ENCODE measurements around the gene HES2.
"Not testable (repeated sequence)": the region's sequence is repeated elsewhere in the genome, so short reads cannot be mapped to it uniquely, and the experiment has no call there.

HES2 gene

DNA sequence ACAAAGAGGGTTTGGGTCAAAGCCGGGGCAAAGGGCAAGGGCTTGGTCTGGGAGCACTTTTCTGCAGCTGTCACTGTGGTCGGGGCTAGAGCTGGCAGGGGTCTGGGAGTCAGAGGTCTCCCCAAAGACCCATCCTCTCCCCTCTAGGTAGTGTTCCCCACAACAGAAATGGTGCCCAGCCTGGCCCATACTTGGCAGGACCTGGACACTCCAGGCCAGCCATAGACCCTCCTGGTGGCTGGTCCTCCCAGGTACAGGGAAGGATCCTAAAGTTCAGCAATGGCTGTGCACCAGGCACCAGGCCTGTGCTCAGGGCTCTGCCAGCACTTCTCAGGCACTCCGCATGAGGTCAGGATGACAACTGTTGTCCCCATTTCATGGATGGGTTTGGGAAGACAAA lies 15.8 kb upstream of the HES2 start:
- no peak for DNase-seq
- Mint-ChIP-seq H3K9me3 (no peaks in the 10 kb centered on the region), H3K36me3 (no peaks in the 10 kb centered on the region), H3K4me1 (peaks cover 12 to 18% of the 10 kb centered on the region in 2 donors), H3K27me3 (peaks cover 41 to 54% of the 10 kb centered on the region in 2 donors), H3K27ac (no peak overlapping the region), H3K4me3 (no peak overlapping the region)
- ATAC-seq (replicated peaks) = no peak

DNA sequence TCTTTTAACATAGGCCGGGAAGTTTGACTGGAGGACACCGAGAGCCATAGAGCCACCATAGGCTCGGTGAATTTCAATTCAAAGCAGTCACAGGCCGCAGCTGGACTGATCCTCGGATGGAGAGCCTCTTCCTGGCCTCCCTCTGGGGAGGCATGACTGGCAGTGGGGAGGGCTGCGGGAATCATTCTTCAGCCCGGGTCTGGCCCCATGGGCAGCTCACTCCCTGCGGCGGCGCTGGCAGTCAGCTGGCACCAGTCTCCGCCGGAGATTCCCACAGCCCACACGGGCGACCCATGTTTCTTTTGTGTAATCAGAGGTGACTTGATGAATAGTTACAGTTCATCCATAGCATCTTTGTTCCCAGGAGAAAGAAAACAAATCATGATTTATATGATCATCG lies 15.4 kb upstream of the HES2 start:
- DNase-seq (no peak), ATAC-seq (replicated peaks) (no peak)
- Mint-ChIP-seq H3K27me3 (peaks cover 46 to 58% of the 10 kb centered on the region in 2 donors), H3K9me3 (no peaks in the 10 kb centered on the region), H3K4me1 (peaks cover 13 to 18% of the 10 kb centered on the region in 2 donors), H3K27ac (no peak overlapping the region), H3K36me3 (no peaks in the 10 kb centered on the region), H3K4me3 (no peak overlapping the region)

DNA sequence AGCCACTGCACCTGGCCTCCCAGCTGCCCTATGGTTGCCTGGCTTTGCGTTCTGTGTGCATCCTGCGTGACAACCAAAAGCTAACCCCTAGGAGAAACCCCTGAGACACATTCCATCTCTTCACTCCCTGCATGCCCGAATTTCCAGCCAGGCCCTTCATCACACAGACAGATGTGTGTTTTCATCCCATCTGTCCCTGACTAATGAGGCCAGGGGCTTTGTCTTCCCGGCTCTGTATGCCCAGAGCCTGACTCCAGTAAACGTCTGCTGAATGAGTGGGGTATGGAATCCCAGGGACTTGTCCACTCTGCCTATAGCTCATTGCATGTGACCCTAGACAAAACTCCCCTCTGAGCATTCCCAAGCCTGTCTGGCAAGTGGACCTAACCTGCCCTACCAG lies 14.5 kb upstream of the HES2 start:
- no peak for DNase-seq
- no peak overlapping the region for H3K4me3 Mint-ChIP-seq
- H3K36me3 Mint-ChIP-seq = no peaks in the 10 kb centered on the region
- no peak for ATAC-seq (replicated peaks)
- H3K27me3 Mint-ChIP-seq = peaks cover 46 to 58% of the 10 kb centered on the region in 2 donors
- H3K27ac Mint-ChIP-seq = no peak overlapping the region
- peaks cover 9 to 10% of the 10 kb centered on the region in 2 donors for H3K4me1 Mint-ChIP-seq
- H3K9me3 Mint-ChIP-seq = no peaks in the 10 kb centered on the region

DNA sequence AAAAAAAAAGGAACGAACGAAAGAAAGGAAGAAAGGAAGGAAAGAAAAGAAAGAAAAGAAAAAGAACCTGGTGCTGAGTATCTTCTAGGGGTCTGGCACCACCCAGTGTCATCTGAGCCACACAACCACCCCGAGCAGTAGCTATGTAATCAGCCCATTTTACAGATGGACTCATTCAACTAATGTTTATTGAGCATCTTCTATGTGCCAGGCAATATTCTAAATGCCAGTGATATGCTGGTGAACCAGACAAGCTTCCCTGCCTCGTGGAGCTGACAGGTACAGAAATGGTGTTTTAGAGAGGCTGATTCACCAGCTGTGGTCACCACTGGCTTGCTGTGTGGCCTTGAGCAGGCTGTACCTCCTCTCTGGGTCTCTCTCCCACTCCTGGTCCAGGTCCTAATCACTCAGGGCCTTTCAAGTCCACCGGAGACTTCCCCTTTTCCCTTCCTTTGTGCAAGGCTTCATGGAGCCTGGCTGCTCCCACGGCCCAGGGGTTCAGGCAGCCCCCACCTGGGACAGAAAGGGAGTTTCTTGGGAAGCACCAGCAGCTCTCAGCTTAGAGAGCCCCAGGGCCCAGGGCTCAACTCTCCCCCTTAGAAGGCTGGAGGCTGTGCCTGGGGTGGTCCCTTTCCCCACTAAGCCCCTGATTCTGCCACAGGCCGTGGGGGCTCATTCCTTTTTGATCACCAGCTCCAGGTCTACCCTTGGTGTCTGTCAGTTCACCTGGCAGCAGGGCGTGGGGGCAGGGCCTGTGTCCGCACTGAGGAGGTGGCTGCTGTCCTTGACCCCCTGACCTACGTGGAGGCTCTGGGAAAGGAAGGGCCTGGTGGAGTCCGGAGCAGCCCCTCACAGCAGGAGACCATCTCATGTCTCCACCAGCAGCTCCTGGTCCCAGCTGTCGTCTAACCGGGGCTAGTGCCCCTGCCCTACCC lies 12.2 kb upstream of the HES2 start:
- peak in 1 of 2 donors; percentile 13 for ATAC-seq (replicated peaks)

DNA sequence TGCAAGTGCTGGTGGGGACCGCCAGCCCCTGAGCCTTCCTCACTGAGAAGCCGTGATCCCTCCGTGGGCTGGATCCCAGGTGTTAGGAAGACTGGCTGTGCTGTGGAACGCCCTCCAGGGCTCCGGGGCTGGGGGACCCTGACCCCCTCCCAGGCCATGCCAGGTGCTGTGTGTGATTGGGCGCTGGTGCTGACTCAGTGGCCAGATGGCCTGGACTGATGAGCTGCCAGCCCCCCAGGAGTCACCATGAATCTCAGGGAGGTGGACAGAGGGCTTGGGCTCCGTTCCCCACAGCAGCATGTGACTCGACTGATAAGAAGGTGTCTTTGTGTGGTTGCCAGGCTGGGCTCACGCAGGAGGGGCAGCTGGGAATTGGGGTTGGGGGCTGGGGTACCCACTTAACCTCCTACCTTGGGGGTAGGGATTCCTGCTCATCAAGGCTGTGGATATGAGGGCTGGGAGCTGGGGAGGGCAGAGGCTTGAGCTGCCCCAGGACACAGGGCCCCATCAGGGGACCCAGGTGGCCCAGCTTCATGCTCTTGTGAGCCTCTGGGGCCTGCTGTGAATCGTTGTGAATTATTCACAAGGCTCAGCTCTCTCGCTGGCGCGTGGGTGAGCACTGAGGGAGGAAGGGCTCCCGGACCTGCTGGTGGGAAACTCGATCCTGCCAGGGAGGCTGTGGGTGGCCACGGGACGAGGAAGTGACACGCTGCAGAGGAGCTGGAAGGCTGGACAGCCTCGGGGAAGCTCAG lies 10.1 kb upstream of the HES2 start:
- peaks cover 42 to 67% of the 10 kb centered on the region in 2 donors for H3K27me3 Mint-ChIP-seq
- ATAC-seq (replicated peaks); DNase-seq; H3K27ac Mint-ChIP-seq; H3K36me3 Mint-ChIP-seq; H3K9me3 Mint-ChIP-seq; H3K4me3 Mint-ChIP-seq; H3K4me1 Mint-ChIP-seq: not testable (repeated sequence)

More for the DNA sequence above, 12.2 kb upstream of the HES2 start:
- H3K27me3 Mint-ChIP-seq = peaks cover 37 to 57% of the 10 kb centered on the region in 2 donors
- H3K4me3 Mint-ChIP-seq, H3K36me3 Mint-ChIP-seq, H3K9me3 Mint-ChIP-seq, H3K27ac Mint-ChIP-seq, DNase-seq, H3K4me1 Mint-ChIP-seq: not testable (repeated sequence)

DNA sequence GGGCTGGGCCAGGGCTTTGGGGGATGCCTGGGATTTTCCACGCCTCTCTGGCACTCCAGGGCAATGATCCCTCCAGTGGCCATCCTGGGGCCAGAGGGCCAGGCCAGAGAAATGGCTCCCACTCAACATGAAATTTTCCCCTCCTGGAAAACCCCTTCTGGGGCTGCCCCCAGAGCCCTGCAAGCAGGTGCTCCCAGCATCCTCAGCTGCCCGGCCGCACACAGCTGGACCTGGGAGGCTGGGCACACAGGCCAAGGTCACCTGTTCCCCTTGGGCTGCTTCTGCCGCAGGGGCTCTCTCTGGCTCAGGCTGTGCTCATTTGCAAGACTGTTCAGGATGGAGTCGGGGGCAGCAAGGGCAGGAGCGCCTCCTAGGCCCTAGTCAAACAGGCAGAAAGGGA lies 8.7 kb upstream of the HES2 start:
- not testable (repeated sequence) for H3K27ac Mint-ChIP-seq, H3K36me3 Mint-ChIP-seq, H3K4me3 Mint-ChIP-seq, H3K9me3 Mint-ChIP-seq, DNase-seq
- peaks cover 38 to 64% of the 10 kb centered on the region in 2 donors for H3K27me3 Mint-ChIP-seq
- H3K4me1 Mint-ChIP-seq = peaks cover 10 to 11% of the 10 kb centered on the region in 2 donors
- ATAC-seq (replicated peaks) = peak in 1 of 2 donors; percentile 24

DNA sequence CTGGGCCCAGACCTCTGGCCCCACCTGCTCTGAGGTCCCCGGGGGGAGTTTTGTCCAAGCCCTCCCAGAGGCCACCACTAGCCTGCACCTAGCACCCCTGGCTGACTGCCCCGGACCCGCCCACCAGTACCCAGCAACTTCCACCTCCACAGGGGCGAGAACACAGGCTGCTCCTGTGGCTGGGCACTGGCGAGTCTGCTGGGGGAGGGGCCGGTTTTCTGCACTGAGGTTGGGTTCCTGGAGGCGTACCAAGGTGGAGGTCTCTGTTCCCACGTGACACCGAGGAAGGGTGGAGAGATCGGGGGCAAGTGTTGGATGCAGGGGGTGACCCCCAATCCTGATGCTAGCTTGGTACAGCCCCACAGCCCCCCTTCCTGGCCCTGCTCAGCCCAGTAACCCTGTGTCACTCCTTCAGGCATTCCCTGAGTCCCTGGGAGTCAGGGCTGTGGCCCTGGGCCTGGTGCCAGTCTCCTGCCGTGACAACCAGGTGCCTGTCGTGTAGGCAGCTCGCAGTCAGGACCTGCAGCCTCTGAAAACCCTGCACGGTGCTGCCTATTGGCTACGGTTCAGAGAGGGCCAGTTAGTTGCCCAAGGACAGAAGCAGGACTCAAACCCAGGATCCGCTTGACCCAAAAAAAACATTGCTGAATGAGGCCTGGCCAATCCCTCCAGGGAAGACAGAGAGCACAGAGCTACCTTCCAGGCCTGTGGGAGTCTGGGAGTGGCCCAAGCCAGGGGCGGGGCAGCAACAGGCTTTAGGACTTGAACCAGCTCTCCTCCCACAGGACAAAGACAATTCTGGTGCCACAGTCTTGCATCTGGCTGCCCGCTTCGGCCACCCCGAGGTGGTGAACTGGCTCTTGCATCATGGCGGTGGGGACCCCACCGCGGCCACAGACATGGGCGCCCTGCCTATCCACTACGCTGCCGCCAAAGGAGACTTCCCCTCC lies 8.0 kb upstream of the HES2 start:
- no peak for ATAC-seq (replicated peaks)
- H3K27ac Mint-ChIP-seq = no peak overlapping the region
- H3K9me3 Mint-ChIP-seq = no peaks in the 10 kb centered on the region
- no peaks in the 10 kb centered on the region for H3K36me3 Mint-ChIP-seq
- no peak overlapping the region for H3K4me3 Mint-ChIP-seq
- H3K4me1 Mint-ChIP-seq = peaks cover 10 to 13% of the 10 kb centered on the region in 2 donors
- DNase-seq = no peak
- peaks cover 38 to 71% of the 10 kb centered on the region in 2 donors for H3K27me3 Mint-ChIP-seq

DNA sequence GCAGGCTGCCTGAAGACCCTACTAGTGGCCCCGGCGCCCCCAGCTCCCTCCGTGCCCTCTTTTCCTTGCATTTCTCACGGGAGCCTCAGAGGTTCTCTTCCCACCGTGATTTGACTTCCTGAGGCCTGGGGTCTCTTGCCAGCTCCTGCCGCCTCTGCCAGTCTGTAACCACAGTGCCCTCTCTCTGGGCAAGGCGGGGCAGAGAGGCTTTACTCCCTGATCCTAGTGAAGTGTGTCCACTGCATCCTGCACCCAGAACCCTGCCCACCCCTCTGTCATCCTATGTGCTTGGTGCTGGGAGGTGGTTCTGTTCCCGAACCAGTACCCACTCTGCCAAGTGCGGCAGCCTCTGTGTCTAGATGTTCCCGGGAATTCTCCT lies 7.2 kb upstream of the HES2 start:
- Mint-ChIP-seq H3K36me3 (no peaks in the 10 kb centered on the region), H3K27me3 (peaks cover 42 to 77% of the 10 kb centered on the region in 2 donors), H3K9me3 (no peaks in the 10 kb centered on the region), H3K4me1 (peaks cover 10 to 13% of the 10 kb centered on the region in 2 donors), H3K27ac (no peak overlapping the region), H3K4me3 (no peak overlapping the region)
- DNase-seq (no peak), ATAC-seq (replicated peaks) (no peak)

DNA sequence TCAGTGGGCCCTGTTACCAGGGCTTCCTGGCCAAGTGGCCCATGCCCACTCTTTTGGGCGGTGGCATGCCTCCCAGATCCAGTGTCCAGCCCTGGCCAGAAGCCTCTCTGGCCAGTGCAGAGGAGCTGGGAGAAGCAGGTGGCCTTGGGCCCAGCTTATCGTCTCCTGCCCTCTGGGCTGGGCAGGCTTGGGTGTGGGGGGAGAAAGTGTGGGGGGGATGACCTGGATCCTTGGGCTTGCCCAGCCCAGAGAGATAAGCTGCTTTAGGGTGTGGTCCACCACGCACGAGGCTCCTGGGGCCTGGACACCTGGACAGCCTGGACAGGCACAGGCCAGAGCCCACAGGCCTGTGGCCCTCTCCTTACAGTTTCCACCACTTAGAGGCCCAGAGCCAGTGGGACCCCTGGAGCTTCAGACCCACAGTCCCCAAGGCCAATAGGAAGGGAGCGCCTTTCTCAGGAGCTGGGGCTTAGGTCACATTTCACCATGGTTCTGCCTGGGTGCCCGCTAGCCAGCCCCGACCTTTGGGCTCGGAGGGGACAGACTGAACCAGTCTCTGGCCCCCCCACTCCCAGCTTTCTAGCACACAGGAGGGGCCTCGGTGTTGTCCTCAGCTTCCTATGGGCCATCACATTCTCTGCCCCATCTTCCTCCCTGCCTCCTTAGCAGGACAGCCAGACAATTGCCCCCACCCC lies 6.7 kb upstream of the HES2 start:
- DNase-seq (no peak), ATAC-seq (replicated peaks) (no peak)
- no peaks in the 10 kb centered on the region for H3K36me3 Mint-ChIP-seq
- H3K4me3 Mint-ChIP-seq = no peak overlapping the region
- H3K9me3 Mint-ChIP-seq = no peaks in the 10 kb centered on the region
- peaks cover 47 to 83% of the 10 kb centered on the region in 2 donors for H3K27me3 Mint-ChIP-seq
- peaks cover 10 to 13% of the 10 kb centered on the region in 2 donors for H3K4me1 Mint-ChIP-seq
- H3K27ac Mint-ChIP-seq = no peak overlapping the region

DNA sequence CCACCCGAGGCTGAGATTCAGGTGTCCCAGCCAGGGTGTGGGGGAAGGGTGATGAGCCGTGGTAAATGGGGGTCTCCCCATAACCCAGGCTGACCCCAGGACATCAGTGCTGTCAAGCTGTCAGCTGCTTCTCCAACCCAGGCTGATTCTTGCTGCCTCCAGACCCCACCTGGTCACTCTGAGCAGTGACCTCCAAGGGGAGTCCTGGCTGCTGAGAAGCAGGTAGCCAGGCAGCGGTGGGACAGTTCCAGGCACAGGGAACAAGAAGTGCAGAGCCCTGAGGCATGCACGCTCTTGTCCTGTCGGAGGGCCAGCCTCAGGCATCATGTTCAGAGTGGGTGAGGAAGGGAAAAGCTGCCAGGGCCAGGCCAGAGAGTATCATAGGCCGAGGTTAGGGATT lies 5.9 kb upstream of the HES2 start:
- peaks cover 10 to 14% of the 10 kb centered on the region in 2 donors for H3K4me1 Mint-ChIP-seq
- peaks cover 51 to 89% of the 10 kb centered on the region in 2 donors for H3K27me3 Mint-ChIP-seq
- no peaks in the 10 kb centered on the region for H3K36me3 Mint-ChIP-seq
- no peak for DNase-seq
- no peaks in the 10 kb centered on the region for H3K9me3 Mint-ChIP-seq
- no peak overlapping the region for H3K4me3 Mint-ChIP-seq
- H3K27ac Mint-ChIP-seq = no peak overlapping the region
- ATAC-seq (replicated peaks) = no peak

DNA sequence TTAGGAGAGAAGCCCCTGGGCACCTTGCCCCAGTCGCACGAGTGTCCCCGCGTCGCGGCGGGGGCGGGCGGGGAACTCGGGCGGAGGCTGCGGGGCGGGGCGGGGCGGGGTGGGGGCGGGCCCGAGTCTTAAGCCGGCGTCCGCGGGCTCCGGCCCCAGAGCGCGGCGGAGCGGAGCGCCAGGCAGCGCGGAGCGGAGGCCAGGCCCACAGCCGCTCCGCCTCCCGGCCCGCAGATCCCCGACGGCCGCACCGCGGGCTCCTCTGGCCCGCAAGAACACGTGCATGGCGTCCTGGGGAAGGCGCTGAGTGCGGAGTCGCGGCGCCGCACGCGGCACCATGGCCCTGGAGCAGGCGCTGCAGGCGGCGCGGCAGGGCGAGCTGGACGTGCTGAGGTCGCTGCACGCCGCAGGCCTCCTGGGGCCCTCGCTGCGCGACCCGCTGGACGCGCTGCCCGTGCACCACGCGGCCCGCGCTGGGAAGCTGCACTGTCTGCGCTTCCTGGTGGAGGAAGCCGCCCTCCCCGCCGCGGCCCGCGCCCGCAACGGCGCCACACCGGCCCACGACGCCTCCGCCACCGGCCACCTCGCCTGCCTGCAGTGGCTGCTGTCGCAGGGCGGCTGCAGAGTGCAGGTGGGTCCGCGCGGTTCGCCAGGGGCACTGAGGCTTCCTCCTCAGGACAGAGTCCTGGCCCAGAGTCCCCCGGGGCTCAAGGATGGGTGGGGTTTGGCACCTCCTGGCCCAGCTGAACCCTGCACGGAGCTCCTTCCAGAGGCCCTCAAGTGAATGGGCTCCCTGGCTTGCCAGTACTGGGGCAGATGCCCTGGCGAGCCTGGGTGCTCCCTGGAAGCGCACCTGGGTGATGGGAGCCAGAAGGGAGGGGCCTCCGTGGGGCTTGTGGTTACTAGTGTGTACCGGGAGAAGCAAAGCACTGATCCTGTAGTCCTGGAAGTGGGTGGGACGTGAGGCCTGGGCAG lies 5.2 kb upstream of the HES2 start, which contains the start of gene ESPN:
Gene ESPN, plus strand, starts transcription at position 158 of the 975 bp plus-strand sequence. Its CDS starts 180 bp downstream, at position 338.
- Mint-ChIP-seq H3K36me3 (no peaks in the 10 kb centered on the region), H3K4me1 (peaks cover 11 to 21% of the 10 kb centered on the region in 2 donors), H3K4me3 (peak within 1 kb of the TSS in 1 of 2 donors; percentile 44), H3K27me3 (peaks cover 51 to 84% of the 10 kb centered on the region in 2 donors), H3K27ac (peak within 1 kb of the TSS; percentile 22), H3K9me3 (no peaks in the 10 kb centered on the region)
- DNase-seq = no peak
- ATAC-seq (replicated peaks) = peak in 1 of 2 donors; percentile 17

DNA sequence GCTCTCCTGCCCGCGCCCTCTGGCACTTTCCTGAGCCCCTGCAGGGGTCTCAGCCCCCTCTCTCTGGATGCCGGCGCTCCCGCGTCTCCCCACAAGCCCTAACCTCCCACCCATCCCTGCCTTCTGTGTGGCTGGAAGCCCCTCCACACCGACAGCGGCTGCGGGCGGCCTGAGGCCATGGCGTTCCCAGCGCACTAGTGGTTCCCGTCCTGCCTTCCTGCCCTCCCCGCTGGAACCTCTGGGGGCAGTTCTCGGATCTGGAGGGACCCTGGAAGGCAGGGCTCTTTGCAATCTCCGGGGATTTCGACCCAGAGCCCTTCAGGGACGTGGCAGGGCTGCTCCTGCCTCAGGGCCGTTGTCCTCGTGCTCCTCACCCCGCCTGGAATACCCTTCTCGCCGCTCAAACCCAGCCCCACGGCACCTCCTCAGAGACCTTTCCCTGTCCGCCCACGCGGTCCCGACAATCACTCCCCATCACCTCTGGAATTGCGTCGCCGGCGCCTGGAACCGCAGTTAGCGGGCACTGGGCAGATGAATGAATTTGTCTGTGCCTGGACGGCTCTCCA lies 4.4 kb upstream of the HES2 start:
- ATAC-seq (replicated peaks) (no peak), DNase-seq (no peak)
- Mint-ChIP-seq H3K36me3 (no peaks in the 10 kb centered on the region), H3K4me3 (peak overlapping the region in 1 of 2 donors; percentile 44), H3K9me3 (no peaks in the 10 kb centered on the region), H3K27me3 (peaks cover 47 to 78% of the 10 kb centered on the region in 2 donors), H3K27ac (peak overlapping the region; percentile 22), H3K4me1 (peaks cover 11 to 22% of the 10 kb centered on the region in 2 donors)

Data from stimulated activated naive B cell treated with anti-CD40 and anti-IgM and Interleukin-4, amounts not matched to agents 10 μg/mL and 1 μg/mL and 100 μg/mL, for 72 hours (primary cell).